ENCODE data around the gene SPOCK3.

The SPOCK3 gene

GRCh38 chr4:166687828-166688227, 546.5 kb downstream of the SPOCK3 start:
- Mint-ChIP-seq H3K27me3 (ENCODE audit: low read depth) (no peaks in the 10 kb centered on the region), H3K27ac (no peak overlapping the region), H3K4me1 (peaks cover 18% of the 10 kb centered on the region), H3K36me3 (ENCODE audit: low read depth) (no peaks in the 10 kb centered on the region), H3K9me3 (no peaks in the 10 kb centered on the region), H3K4me3 (no peak overlapping the region)
- TF ChIP-seq, protein P1, sequence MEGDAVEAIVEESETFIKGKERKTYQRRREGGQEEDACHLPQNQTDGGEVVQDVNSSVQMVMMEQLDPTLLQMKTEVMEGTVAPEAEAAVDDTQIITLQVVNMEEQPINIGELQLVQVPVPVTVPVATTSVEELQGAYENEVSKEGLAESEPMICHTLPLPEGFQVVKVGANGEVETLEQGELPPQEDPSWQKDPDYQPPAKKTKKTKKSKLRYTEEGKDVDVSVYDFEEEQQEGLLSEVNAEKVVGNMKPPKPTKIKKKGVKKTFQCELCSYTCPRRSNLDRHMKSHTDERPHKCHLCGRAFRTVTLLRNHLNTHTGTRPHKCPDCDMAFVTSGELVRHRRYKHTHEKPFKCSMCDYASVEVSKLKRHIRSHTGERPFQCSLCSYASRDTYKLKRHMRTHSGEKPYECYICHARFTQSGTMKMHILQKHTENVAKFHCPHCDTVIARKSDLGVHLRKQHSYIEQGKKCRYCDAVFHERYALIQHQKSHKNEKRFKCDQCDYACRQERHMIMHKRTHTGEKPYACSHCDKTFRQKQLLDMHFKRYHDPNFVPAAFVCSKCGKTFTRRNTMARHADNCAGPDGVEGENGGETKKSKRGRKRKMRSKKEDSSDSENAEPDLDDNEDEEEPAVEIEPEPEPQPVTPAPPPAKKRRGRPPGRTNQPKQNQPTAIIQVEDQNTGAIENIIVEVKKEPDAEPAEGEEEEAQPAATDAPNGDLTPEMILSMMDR (IDR thresholded peaks at IDR 0.05; ENCODE audit: unreplicated experiment in 3 of 3) = no peak

Measured in nephron (organoid).